NCI-H226 (cell line): ENCODE data around the gene HELZ.

Experiments used
- DNase-seq: peaks from one replicate; pipeline ENCODE4 v3.0.0-alpha.2; 2015

The HELZ gene

DNA sequence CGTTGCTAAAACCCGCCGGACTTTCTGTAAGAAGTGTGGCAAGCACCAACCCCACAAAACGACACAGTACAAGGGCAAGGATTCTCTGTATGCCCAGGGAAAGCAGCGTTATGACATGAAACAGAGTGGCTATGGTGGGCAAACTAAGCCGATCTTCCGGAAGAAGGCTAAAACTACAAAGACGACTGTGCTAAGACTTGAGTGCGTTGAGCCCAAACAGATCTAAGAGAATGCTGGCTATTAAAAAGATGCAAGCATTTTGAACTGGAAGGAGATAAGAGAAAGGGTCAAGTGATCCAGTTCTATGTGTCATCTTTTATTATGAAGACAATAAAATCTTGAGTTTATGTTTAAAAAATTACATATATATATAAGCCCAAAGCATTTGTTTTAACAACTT is 20.3 kb downstream of the HELZ start:
- DNase-seq, result no peak

DNA sequence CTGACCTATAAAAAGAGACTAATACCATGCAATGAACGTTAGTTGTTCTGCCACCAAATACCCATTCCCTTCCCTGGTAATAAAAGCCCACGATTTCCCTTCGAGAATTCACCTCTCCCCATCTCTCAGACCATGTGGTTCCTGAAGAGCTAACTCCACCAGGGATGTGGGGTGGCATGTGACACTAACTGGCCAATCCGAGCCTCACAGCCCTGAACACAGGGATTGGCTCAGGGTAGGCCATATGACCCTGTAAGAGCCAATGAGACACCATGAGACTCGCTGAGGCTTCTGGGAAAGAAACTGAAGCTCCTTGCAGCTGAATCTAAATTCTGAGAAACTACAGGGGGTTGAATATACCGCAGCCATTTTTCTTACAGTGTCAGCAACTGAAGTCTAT is 21.1 kb downstream of the HELZ start:
- DNase-seq, result peak; percentile 7

DNA sequence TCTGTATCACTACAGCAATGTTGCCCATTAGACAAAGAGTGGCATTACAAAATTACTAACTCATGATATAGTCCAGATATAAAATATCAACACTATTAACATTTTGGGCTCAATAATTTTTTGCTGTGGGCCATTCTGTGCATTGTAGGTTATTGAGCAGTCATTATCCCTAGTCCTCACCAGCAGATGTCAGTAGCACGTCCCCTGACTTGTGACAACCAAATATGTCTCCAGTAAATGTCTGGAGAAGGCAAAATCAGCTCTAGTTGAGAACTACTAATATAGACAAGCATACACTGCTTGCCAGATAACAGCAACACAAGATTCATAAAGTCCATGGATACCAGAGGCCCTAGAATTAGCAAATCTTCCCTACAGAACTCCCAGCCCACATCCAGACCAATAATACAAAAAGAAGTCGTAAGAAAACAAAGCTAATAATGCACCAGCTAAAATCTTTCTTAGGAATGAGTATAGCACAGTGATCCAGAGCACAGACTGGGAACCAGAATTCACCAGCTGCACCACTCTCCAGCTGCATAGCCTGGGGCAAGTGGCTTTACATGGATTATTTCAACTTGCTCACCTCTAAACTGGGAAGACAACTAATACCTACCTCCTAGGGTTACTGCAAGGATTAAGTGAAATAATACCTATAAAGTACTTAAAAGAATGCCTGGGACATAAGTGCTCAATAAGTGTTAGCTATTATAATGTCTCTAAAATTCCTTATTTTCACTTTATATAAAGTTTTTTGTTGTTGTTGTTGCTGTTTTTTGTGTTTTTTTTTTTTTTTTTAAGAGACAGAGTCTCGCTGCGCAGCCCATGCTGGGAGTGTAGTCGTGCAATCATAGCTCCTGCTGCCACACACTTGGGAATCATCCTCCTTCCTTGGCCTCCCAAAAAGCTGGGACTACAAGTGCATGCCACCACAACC is 23.7 kb downstream of the HELZ start:
- DNase-seq, result no peak

DNA sequence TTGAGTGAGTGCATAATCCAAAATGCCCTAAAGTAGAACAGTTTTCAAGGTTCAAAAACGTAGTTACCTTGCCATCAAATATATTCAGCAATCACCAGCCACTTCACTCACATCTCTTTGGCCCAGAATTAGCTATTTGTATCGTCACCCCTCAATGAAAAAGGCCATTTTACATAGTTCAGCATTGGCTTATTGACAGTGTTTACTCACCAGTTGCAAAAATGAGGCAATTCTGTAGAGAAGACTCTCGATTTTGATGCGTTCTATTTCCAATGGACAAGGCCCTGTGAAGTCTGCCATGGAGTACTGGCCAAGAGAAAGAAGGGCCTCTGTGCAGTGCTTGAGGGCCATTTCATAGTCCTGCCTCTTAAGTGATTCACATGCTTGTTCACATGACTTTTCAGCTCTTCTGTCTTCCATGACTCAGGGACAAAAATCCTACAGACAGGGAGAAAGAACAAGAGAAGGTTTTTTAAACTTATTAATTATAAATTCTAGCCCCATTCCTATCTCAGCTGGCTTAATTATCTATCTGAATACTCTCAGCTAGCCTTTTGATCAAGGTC is 26.5 kb downstream of the HELZ start:
- DNase-seq, result no peak

DNA sequence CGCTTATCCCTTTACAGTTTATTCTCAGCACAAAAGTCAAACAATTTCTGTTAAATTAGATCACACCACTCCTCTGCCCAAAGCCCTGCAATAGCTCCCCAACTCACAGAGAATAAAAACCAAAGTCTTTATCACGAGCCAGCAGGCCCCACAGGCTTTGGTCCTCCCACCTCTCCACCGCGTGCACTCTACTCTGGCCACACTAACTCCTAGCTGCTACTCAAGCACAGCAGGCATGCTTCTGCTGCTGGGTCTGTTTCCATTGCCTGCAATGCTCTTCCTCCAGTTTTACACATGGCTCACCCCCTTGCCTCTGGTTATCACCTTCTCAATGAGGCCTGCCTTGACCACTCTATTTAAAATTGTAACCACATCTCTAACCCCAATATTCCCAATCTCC is 27.6 kb downstream of the HELZ start:
- no peak for DNase-seq

DNA sequence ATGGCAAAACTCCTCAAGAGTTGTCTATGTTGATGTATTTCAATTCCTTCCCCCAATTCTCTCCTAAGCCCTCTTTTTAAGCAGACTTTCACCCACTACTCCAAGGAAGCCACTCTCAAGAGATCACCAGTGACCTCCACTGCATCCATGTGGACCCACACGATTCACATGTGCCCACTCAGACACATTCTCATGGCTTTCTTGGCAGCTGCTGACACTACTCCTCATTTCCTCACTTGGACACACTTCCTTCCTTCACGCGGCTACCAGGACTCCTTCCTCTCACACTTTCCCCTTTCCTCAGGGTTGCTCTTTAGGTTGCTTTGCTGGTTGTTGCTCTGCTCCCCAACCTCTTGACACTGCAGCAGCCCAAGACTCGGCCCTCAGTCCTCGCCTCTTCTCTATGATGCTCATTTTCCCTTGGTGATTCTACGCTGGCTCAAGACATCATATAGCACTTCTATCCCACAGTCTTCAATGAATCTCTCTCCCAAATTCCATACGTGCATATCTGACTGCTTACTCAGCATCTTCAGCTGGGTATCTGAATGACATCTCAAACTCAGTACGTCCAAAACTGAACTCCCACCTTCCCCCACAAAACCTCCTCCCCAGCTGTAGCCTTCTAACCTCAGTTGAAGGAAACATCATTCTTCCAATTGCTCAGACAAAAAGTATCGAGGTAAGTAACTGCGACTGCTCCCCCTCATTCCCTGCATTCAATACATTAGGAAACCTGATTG is 28.2 kb downstream of the HELZ start:
- DNase-seq, result no peak

DNA sequence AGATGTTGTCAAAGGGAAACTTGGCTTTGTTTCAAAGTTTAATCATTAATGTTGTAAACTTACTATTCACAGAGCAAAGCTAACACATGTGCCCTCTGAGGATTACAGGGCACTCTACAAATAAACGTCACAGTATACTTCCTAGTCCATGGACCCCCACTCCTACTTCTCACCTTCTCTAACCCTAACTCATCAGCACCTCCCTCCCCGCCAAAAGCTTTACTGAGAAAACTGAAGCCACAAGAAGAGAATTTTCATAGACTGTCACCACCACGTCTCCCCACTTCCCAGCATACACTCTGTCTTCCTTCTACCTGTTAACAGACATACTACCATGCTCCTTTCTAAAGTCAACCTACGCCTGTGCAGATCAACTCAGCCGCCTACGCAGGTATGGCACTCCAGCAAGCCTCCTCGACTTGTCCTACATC is 29.0 kb downstream of the HELZ start:
- no peak for DNase-seq

DNA sequence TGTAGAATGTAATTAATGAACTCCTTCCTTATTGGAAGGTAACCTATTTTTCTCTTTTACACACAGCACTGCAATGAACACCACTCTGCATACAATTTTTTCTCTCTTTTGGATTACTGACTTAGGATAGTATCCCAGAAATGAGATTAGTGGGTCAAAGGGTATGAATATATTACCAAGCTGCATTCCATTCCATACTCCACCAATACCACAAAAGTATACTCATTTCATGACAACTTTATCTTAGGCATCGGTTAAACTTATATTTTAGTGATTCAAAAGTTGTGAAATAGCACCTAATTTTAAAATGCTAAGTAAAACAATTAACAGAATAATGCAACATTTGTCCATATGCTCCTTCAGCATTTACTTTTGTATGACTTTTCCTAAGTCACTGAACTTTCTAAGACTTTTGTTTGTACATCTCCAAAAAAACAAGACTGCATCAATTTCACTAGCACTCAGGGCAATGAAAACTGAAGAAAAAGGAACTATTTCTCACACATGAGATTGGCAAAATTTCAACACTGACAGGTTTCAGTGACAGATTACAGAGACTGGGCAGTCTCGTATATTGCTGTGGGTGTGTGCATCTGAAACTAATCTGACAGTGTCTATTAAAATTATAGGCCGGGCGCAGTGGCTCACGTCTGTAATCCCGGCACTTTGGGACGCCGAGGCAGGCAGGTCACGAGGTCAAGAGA is 32.1 kb downstream of the HELZ start:
- DNase-seq, result peak; percentile 48

DNA sequence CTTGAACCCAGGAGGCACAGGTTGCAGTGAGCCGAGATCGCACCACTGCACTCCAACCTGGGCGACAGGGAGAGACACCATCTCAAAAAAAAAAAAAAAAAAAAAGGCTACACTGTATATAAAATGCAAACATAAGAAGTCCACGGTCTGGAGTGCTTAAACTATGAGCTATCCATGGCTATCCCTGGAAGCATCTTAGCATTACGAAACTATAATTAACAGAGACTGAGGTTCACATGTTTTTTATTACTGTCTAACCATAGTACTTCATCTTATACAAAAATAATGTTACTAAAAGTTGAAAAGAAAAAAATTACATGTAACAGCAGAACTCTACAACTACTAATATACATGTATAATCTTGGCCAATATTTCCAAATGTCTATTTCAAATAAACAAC is 32.8 kb downstream of the HELZ start:
- DNase-seq, result no peak

DNA sequence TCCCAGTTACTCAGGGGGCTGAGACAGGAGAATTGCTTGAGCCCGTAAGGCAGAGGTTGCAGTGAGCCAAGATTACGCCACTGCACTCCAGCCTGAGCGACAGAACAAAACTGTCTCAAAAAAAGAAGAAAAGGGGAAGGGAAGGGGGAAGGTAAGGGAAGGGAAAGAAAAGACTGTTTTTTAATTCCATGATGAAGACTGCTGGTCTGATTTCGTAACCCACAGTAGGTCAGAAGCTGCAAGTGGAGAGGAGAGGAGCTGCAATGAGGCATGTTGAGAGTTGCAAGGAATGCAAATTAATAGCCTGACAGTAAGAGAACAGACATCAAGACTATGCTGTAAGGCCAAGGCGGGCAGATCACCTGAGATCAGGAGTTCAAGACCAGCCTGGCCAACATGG is 33.3 kb downstream of the HELZ start:
- peak; percentile 56 for DNase-seq

DNA sequence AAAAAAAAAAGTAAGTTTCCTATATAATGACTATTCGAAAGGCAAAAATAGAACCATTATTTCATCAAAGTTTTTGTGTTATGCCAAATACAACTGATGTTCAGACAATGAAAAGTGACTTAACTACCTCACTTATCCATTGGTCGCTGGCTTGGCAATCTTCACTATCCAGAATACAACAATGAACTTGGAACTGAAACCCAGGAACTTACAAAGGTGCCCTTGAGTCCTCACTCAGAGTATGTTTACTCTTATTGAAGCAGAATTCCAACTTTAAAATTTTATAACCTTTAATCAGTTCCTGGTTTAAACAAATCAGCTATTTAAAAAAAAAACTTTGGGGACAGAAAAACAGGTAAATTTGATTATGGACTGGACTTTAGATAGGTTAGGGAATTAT is 34.1 kb downstream of the HELZ start:
- DNase-seq, result no peak

DNA sequence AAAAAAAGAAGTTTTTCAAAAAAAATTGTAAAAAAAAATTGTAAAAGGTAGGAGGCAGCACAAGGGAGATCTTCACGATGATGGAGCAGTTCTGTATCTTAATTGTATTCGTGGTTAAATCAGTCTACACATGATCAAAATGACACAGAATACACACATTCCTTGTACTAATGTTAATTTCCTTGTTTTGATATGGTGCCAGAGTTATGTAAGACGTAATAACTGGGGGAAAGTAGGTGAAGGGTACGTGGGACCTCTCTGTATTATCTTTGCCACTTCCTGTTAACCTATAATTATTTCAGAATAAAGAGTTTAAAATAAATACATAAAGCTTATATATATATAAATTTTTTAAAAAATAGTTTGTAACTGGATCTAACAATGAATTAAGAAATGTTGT is 36.8 kb downstream of the HELZ start:
- DNase-seq, result no peak

DNA sequence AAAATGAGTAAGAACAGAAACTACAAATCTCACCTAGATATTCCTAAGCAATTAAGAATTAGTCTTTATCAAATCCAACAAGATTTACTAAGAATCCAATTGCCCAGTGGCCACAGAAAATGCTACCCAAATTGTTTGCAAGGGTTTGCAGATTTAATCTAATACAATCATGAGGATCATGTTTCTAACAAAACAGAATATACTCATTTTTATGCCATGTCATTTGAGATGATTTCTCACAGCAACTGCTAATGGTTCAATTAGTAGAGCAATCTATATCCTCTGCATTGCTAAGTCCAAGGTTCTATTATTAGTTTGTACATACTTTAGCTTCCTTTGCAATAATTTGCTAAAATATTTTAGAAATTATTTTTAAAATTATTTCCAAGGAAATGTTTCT is 41.2 kb downstream of the HELZ start:
- no peak for DNase-seq

DNA sequence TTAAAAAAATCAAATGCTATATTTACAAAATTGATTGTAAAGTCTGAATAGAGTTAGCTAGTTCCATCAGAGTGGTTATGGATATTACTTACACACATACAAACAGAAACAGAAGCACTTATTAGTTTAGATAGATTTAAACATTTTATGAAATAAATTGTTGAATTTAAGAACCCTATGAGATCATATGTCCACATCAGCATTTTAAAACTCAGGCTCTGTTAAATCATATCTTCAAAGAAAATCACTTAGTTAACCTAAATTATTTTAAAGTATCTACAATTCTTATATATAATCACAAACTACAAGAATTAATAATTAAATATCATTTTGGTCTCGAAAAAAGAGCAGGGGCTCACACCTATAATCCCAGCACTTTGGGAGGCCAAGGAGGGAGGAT is 42.5 kb downstream of the HELZ start:
- DNase-seq, result no peak

DNA sequence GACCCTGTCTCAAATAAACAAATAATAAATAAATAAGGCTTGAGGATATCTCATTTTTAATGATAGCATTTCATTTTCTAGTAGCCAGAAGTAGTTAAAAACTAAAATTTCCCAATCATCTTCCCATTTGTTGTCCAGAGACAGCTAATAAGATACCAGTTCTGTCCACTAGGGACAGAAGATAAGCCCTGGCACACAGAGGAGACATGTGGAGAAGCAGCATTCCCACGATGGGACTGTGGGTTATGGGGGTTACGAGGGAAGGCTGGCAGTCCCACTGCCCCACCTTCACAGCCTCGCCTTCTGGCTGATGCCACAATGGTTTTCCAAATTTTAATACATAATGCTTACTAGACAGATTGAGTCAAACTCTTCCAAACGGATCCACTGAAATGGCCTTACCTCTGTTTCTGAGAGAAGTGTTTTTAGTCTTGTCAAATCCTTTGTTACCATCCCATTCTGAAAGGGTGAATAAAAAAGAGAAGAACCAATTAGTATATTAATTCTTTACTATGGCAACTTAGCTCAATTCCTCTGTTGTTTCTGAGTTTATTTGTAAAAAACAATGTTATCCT is 44.2 kb downstream of the HELZ start:
- no peak for DNase-seq

DNA sequence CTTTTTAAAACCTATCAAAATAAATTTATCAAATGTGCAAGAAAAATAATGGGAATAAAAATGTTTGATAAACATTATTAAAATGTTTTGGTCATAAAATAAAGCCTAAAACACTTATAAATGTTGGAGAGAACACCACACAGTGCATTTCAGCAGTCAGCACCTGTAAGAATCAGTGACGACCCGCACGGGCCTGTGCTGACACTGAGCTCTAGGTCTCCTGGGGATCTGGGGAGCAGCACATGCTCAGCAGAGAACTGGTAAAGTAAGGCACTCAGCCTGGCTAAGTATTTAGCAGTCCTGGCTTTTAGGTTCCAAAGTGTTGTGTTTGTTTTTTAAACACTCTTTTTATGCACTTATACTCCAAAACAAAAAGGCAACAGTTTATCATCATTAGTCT is 46.9 kb downstream of the HELZ start:
- DNase-seq, result no peak

DNA sequence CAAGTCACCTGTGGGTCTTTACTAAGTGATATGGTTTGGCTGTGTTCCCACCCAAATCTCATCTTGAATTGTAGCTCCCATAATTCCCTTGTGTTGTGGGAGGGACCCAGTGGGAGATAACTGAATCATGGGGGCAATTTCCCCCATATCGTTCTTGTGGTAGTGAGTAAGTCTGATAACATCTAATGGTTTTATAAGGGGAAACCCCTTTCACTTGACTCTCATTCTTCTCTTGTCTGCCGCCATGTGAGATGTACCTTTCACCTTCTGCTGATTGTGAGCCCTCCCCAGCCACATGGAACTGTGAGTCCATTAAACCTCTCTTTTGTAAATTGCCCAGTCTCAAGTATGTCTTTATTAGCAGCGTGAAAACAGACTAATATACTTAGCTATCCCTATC is 48.0 kb downstream of the HELZ start:
- DNase-seq, result peak; percentile 14

DNA sequence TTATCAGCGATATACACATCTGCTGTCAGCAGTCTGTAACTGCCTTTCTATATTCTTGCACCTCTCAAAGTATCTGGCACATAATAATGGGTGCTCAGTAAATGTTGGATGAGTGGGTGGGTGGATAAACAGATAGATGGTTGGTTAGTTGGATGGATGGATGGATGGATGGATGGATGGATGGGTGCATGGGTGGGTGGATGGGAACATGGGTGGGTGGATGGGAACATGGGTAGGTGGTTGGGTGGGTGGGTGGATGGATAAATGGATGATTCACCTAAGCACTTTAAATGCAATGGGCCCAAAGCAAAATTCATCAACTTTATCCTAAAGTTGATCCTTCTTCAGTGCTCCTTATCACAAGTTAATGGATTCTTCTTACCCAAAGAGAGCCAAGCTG is 48.6 kb downstream of the HELZ start:
- no peak for DNase-seq

DNA sequence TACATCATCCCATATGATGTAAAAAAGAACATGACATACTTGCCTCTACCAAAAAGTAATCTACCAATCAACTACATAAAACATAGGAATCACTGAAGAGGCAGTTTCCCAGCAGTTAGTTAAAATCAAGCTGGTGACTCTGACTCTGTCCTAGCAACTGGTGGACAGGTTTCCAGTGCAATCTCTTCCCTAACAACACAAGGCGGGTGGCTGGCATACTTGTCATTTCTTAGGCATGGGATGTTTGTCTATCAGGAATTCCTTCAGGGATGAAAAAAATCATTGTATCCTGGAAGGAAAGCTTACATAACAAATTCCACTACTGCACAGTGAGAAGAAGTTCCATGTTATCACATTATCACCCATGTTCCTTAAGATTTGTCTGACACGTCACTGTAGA is 50.9 kb downstream of the HELZ start:
- peak; percentile 60 for DNase-seq

DNA sequence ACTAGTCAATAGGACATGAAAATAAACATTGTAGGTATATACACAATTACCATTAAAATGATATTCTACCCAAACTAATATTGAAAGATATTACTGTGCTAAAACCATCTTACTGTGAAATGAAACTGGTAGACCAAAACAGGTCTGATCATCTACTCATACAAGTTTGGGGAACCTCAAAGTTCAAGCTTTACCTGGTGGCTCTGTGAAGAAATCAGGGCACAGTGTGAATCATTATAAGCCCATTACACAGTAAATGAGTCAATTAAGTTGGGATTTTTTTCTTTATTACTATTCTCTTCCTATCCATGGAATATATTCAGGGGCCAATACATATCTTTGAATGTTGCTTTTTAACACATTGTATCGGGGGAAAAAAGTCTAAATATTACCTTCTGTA is 57.1 kb downstream of the HELZ start:
- no peak for DNase-seq

DNA sequence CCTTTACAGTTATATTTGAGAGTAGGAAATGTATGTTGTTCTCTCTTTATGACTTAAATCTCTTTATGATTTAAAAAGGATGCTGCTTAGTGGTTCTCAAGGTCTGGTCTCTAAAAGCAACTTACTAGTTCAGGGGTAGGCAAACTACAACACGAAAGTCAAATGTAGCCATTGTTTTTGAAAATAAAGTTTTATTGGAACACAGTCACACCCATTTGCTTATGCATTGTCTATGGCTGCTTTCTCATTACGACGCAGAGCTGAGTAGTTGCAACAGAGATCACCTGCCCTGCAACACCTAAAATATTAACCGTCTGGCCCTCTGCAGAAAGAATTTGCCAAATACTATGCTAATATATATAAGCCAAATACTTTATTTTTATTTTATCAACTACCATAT is 58.2 kb downstream of the HELZ start:
- DNase-seq, result no peak

DNA sequence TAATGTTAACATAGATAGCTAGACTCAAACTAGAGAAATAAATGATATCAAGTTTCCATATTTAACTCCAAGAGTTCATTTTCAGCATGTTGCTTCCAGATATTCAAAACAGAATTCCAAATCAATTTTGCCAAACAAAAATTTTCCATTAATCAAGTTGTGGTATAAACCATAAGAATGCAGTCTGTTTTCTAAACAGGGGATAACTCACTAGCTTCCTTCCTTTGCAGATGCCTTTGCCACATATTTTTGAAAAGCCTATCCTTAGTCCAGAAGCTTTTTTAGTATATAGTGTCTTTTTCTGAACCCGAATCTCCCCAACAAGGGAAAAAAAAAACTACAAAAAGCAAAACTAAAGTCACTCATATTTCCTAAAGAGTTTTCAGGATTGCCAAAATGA is 61.5 kb downstream of the HELZ start:
- no peak for DNase-seq

DNA sequence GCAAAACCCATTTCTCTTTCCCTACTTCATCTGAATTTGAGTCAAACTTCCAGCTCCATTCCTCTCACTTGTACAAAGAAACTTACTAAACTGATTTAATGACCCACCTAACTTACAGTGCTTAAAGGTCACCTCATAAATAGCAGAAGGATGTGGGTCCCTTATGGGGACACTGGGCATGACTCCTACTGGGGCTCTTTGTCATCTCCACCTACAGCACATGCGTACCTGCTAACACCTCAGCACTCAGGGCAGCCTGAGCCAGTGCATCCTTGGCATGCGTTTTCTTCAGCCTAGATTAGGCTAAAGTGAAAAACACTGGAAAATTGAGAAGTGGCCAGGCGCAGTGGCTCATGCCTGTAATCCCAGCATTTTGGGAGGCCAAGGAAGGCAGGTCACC is 63.2 kb downstream of the HELZ start:
- DNase-seq, result no peak
